HCT116 (cell line): ENCODE data around the gene LUZP2. TPM values are rescaled to one million over a fixed set of nuclear protein-coding genes. Genes with fewer than 3 reads are reported as not detected.

ENCODE experiments used
- ATAC-seq: fragments of 200-7000 bp; cut with Tn5 transposase; 2 replicates; pipeline ENCODE4 v1.9.1; 2020; ENCODE audit warnings: mild to moderate bottlenecking, moderate library complexity
- BruUV-seq: library from RNA; stranded (reverse); fragments of 400-500 nt; replicated peaks from 2 replicates; lab custom pipeline; 2021; lab: Mats Ljungman, UMichigan
- CTCF ChIA-PET: fragments of 300-600 bp; sonication (Branson Sonifier 250); formaldehyde crosslinking; loops from one replicate; lab custom pipeline; 2021; ENCODE audit warnings: antibody characterized with exemption; lab: Charles Lee
- POLR2A ChIA-PET: fragments of 300-600, 350-600 bp; sonication (Branson Sonifier 250); formaldehyde crosslinking; loops from one replicate; lab custom pipeline; 2021; ENCODE audit warnings: antibody characterized with exemption; lab: Charles Lee
- RAD21 ChIA-PET, 2 experiments: fragments of 300-600 bp; sonication (Branson Sonifier 250); formaldehyde crosslinking; loops; one replicate each; lab custom pipeline; 2023; ENCODE audit warnings: low total read pairs in 2 of 2; ENCODE audit not compliant: uncharacterized antibody in 2 of 2, unreplicated experiment in 2 of 2, low non-redundant PET in 1 of 2; lab: Charles Lee
- DNase-seq: peaks from one replicate; pipeline ENCODE4 v3.0.0-alpha.2; 2010; ENCODE audit warnings: low read depth, low spot score
- H2AFZ ChIP-seq: fragments of 200-600 bp; shearing (Covaris generic), sonication (generic); 2 replicates; pipeline ENCODE4 v1.6.1; 2017; ENCODE audit warnings: low read depth, mixed run types, mixed read lengths, antibody characterized with exemption, low read length; ENCODE audit not compliant: poor library complexity, severe bottlenecking
- H3K27ac ChIP-seq: 2 replicates; pipeline ENCODE4 v1.5.1; 2012; ENCODE audit warnings: low read depth, low read length
- H3K27me3 ChIP-seq: fragments of 200-600 bp; sonication (generic); 2 replicates; pipeline ENCODE4 v1.6.1; 2016; ENCODE audit warnings: mixed run types, low read length, mixed read lengths; ENCODE audit not compliant: insufficient read depth
- H3K36me3 ChIP-seq, 2 experiments: fragments of 200-500 bp in 1 of 2; fragments of 200-600 bp in 1 of 2; sonication (Bioruptor generic) in 1 of 2; sonication (generic) in 1 of 2; 2 replicates each; pipeline versions ENCODE4 v1.5.1 to v1.6.1; 2014 to 2016; ENCODE audit warnings: low read length in 2 of 2, inconsistent platforms in 1 of 2, mixed read lengths in 1 of 2, mixed run types in 1 of 2; ENCODE audit not compliant: insufficient read depth in 2 of 2, control insufficient read depth in 1 of 2
- H3K4me1 ChIP-seq, 2 experiments: fragments of 200-600 bp in 1 of 2; sonication (generic) in 1 of 2; 2 replicates each; pipeline versions ENCODE4 v1.5.1 to v1.6.1; 2012 to 2017; ENCODE audit warnings: low read length in 2 of 2, inconsistent platforms in 1 of 2, mild to moderate bottlenecking in 1 of 2, mixed read lengths in 1 of 2, mixed run types in 1 of 2, moderate library complexity in 1 of 2; ENCODE audit not compliant: insufficient read depth in 2 of 2, control insufficient read depth in 1 of 2
- H3K4me2 ChIP-seq: fragments of 200-600 bp; sonication (generic); 2 replicates; pipeline ENCODE4 v1.6.1; 2017; ENCODE audit warnings: mixed run types, low read length, mixed read lengths
- H3K4me3 ChIP-seq, 2 experiments: fragments of 200-600 bp in 1 of 2; sonication (generic) in 1 of 2; replicated peaks in 1 of 2; 2 replicates each; pipeline ENCODE4 v1.5.1; 2011 to 2016; ENCODE audit warnings: low read length in 2 of 2, control low read depth in 1 of 2, low read depth in 1 of 2, mild to moderate bottlenecking in 1 of 2, mixed read lengths in 1 of 2, mixed run types in 1 of 2
- H3K79me2 ChIP-seq: fragments of 200-600 bp; sonication (generic); 2 replicates; pipeline ENCODE4 v1.6.1; 2017; ENCODE audit warnings: mild to moderate bottlenecking, mixed run types, low read length, moderate library complexity, mixed read lengths; ENCODE audit not compliant: insufficient read depth
- H3K9ac ChIP-seq: fragments of 200-600 bp; sonication (generic); 2 replicates; pipeline ENCODE4 v1.6.1; 2016; ENCODE audit warnings: low read length, mixed read lengths
- H3K9me2 ChIP-seq: fragments of 200-600 bp; sonication (generic), shearing (Covaris generic); 2 replicates; pipeline ENCODE4 v1.6.1; 2017; ENCODE audit warnings: mixed run types, mild to moderate bottlenecking, moderate library complexity; ENCODE audit not compliant: insufficient read depth
- H3K9me3 ChIP-seq, 2 experiments: fragments of 200-500 bp in 1 of 2; fragments of 200-600 bp in 1 of 2; sonication (Bioruptor generic) in 1 of 2; sonication (generic) in 1 of 2; 2 replicates each; pipeline ENCODE4 v1.6.1; 2014 to 2017; ENCODE audit warnings: low read length in 2 of 2, mixed read lengths in 2 of 2, inconsistent platforms in 1 of 2, low read depth in 1 of 2, mild to moderate bottlenecking in 1 of 2, mixed run types in 1 of 2, moderate library complexity in 1 of 2; ENCODE audit not compliant: control insufficient read depth in 1 of 2, insufficient read depth in 1 of 2
- H4K20me1 ChIP-seq: fragments of 200-600 bp; sonication (generic), shearing (Covaris generic); 2 replicates; pipeline ENCODE4 v1.6.1; 2017; ENCODE audit warnings: mixed run types, mild to moderate bottlenecking, moderate library complexity; ENCODE audit not compliant: insufficient read depth
- CBX3 ChIP-seq: IDR thresholded peaks from 2 replicates; pipeline ENCODE4 v1.6.1; 2012; ENCODE audit warnings: low read depth
- EZH2phosphoT487 ChIP-seq: fragments of 200-600 bp; IDR thresholded peaks from 2 replicates; pipeline ENCODE4 v1.6.1; 2018; ENCODE audit warnings: antibody characterized with exemption, borderline replicate concordance
- FOSL1 ChIP-seq: IDR thresholded peaks from 2 replicates; pipeline ENCODE4 v1.6.1; 2012; ENCODE audit warnings: low read depth
- JUND ChIP-seq: IDR thresholded peaks from 2 replicates; pipeline ENCODE4 v1.6.1; 2012
- POLR2A ChIP-seq: IDR thresholded peaks from 2 replicates; pipeline ENCODE4 v1.7.0; 2011; ENCODE audit warnings: borderline replicate concordance; ENCODE audit not compliant: insufficient read depth, insufficient read length; ENCODE audit errors: extremely low read depth
- RAD21 ChIP-seq: IDR thresholded peaks from 2 replicates; pipeline ENCODE4 v1.6.1; 2012; ENCODE audit warnings: low read depth, mild to moderate bottlenecking
- SIN3A ChIP-seq: IDR thresholded peaks from 2 replicates; pipeline ENCODE4 v1.6.1; 2012; ENCODE audit warnings: low read depth
- SRF ChIP-seq: IDR thresholded peaks from 2 replicates; pipeline ENCODE4 v1.6.1; 2012; ENCODE audit warnings: low read depth
- TCF7L2 ChIP-seq: IDR thresholded peaks from 2 replicates; pipeline ENCODE4 v1.7.0; 2011; ENCODE audit warnings: borderline replicate concordance, inconsistent platforms; ENCODE audit not compliant: insufficient read depth, insufficient read length; ENCODE audit errors: extremely low read depth
- ZNF274 ChIP-seq: fragments of 200-500 bp; sonication (Bioruptor generic); IDR thresholded peaks from 2 replicates; pipeline ENCODE4 v1.6.1; 2014; ENCODE audit warnings: mild to moderate bottlenecking, low read depth, low read length, inconsistent platforms
- intact Hi-C: fragments of 100-400 bp; cut with micrococcal nuclease; formaldehyde crosslinking; loops from 2 replicates; pipeline ENCODE4 v1.10.0; 2022
- total RNA-seq: library from RNA; stranded (reverse); gene quantifications from one replicate; pipeline ENCODE4 v1.2.1, GENCODE V29; 2021; ENCODE audit not compliant: unreplicated experiment
- TF ChIP-seq, protein P1 (sequence below): IDR thresholded peaks from 2 replicates; pipeline ENCODE4 v1.6.1; 2012
- TF ChIP-seq, protein P2 (sequence below): IDR thresholded peaks from 2 replicates; pipeline ENCODE4 v1.6.1; 2011; ENCODE audit warnings: mild to moderate bottlenecking, low read length, moderate library complexity; ENCODE audit not compliant: insufficient replicate concordance; ENCODE audit errors: extremely low read depth

The LUZP2 gene
- total RNA-seq, 1 experiment from 2014 or later: not detected

DNA sequence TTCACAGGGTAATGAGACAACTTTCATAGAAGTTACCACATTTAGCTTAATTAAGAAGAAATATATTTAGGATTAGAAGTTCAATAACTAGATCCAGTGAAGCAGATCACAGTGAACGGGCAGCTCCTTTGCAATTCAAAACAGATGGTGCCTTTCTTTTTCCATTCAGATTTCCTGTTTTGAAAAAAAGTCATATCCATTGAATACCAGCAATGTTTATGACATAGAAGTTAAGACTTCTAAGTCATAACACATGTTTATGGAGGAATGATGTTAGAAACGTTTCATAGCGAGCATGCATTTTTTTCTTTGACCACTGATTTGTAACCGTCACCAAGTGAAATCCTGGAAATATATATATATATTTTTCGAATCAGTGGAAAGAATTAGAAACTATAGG lies 24.7 kb downstream of the LUZP2 start (continued):
- TF ChIP-seq, protein P1, sequence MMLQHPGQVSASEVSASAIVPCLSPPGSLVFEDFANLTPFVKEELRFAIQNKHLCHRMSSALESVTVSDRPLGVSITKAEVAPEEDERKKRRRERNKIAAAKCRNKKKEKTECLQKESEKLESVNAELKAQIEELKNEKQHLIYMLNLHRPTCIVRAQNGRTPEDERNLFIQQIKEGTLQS: no peak
- TF ChIP-seq SRF (no peak), RAD21 (no peak), FOSL1 (no peak), TCF7L2 (no peak), SIN3A (no peak), CBX3 (no peak), POLR2A (no peak)

- BruUV-seq: no TSS peak
- Histone ChIP-seq H3K27ac (no peak overlapping the region), H3K9me3 (peaks cover 8 to 20% of the 10 kb centered on the region in 2 experiments; a peak in 1 of 4 replicates), H3K36me3 (no peaks in the 10 kb centered on the region), H3K9ac (no peak overlapping the region), H3K4me3 (no peak overlapping the region), H3K4me2 (no peak overlapping the region), H2AFZ (no peak overlapping the region), H3K79me2 (no peaks in the 10 kb centered on the region), H3K4me1 (no peaks in the 10 kb centered on the region), H4K20me1 (no peaks in the 10 kb centered on the region)
- ATAC-seq: no peak
- RAD21 ChIA-PET: no interaction called here
- CTCF ChIA-PET: no interaction called here
- DNase-seq: no peak
- TF ChIP-seq EZH2phosphoT487 (no peak), JUND (no peak), ZNF274 (no peak), CBX3 (no peak), SIN3A (no peak)
- TF ChIP-seq, protein P2, sequence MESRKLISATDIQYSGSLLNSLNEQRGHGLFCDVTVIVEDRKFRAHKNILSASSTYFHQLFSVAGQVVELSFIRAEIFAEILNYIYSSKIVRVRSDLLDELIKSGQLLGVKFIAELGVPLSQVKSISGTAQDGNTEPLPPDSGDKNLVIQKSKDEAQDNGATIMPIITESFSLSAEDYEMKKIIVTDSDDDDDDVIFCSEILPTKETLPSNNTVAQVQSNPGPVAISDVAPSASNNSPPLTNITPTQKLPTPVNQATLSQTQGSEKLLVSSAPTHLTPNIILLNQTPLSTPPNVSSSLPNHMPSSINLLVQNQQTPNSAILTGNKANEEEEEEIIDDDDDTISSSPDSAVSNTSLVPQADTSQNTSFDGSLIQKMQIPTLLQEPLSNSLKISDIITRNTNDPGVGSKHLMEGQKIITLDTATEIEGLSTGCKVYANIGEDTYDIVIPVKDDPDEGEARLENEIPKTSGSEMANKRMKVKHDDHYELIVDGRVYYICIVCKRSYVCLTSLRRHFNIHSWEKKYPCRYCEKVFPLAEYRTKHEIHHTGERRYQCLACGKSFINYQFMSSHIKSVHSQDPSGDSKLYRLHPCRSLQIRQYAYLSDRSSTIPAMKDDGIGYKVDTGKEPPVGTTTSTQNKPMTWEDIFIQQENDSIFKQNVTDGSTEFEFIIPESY: no peak
- TF ChIP-seq, all 23 proteins: peak for 0
- Histone ChIP-seq H3K27me3 (no peaks in the 10 kb centered on the region), H3K9me2 (no peaks in the 10 kb centered on the region)
- intact Hi-C loops: no loop called here
- POLR2A ChIA-PET: no interaction called here
Observed at GRCh38 chr11:24524156-24524555, 27.3 kb downstream of the LUZP2 start.
